Activated T-cell treated with anti-CD3 and anti-CD28 coated beads, Interleukin-2, amount 50 U/mL, for 72 hours (primary cell): ENCODE data around the gene RTP5. TPM values are rescaled to one million over a fixed set of nuclear protein-coding genes. Genes with fewer than 3 reads are reported as not detected.
"Not testable (repeated sequence)": the region's sequence is repeated elsewhere in the genome, so short reads cannot be mapped to it uniquely, and the experiment has no call there.

Experiments
- ATAC-seq, 2 donors: fragments of 150-1000 bp; cut with Tn5 transposase; replicated peaks in 1 of 2; 2 replicates each; pipeline ENCODE4 v1.10.0; 2021; ENCODE audit warnings: moderate library complexity in 2 of 2, mild to moderate bottlenecking in 1 of 2
- DNase-seq, 2 donors: peaks; one replicate each; pipeline ENCODE4 v3.0.0; 2021 to 2022; ENCODE audit warnings: mixed read lengths in 1 of 2
- H3K27ac Mint-ChIP-seq: one replicate; pipeline ENCODE4 v1.8.0; 2022; ENCODE audit warnings: mild to moderate bottlenecking, moderate library complexity, mixed read lengths
- H3K27me3 Mint-ChIP-seq: one replicate; pipeline ENCODE4 v1.8.0; 2022; ENCODE audit warnings: low read depth, mixed read lengths
- H3K36me3 Mint-ChIP-seq, 2 donors: one replicate each; pipeline ENCODE4 v1.8.0; 2022; ENCODE audit warnings: mixed read lengths in 2 of 2, mild to moderate bottlenecking in 1 of 2; ENCODE audit not compliant: insufficient read depth in 2 of 2
- H3K4me1 Mint-ChIP-seq: one replicate; pipeline ENCODE4 v1.8.0; 2022; ENCODE audit warnings: low read depth, mixed read lengths
- H3K4me3 Mint-ChIP-seq, 2 donors: one replicate each; pipeline ENCODE4 v1.8.0; 2022; ENCODE audit warnings: mild to moderate bottlenecking in 2 of 2, mixed read lengths in 2 of 2, moderate library complexity in 2 of 2
- H3K9me3 Mint-ChIP-seq, 2 donors: one replicate each; pipeline ENCODE4 v1.8.0; 2022; ENCODE audit warnings: mixed read lengths in 2 of 2
- total RNA-seq, 2 donors: library from RNA; stranded (reverse); gene quantifications; one replicate each; pipeline ENCODE4 v1.2.3, GENCODE V29; 2022

RTP5 gene
- total RNA-seq, 2 donors from 2014 or later = 0.12 to 0.56 TPM

DNA sequence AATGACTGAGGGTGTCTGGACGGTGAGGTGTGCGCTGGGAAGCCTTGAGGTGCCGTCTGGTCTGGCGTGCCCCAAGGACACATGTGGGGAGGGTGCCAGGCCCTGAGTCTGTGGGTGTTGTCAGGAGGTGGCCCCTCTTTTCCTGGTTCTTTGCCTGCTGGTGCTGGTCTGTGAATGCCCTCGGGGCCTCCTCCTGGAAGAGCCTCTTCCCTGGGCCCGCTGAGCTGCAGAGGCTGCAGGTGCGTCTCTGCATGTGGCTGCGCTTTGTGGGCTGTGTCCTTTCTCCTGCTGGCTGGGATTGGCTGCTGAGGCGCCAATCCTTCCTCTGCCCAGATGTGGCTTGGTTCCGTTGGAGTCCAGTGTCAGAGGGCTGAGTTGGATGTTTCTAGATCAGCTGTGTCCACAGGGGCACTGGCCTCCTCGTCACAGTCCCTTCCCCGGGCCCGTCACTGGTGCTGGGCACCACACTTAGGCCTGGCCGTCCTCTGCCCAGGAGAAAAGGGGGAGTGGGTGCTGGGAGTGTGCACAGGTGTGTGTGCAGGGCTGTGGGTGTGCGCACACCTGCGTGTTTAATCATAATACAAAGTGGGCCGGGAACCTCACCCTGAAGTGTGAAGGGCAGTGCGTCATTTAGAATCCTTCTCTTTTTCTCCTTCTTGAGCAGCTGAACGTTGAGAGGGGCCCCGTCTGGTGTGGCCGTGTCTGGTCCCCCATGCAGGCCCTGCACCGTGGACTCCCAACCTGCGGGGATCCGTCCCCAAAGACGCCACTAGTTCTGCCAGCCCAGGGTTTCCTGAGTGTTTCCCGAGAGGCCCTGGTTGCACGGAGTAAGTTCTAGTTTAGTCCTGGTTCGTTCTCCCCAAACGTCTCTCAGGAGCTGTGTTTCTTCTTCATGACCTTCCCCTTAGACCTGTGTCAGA lies 35.5 kb downstream of the RTP5 start:
- ATAC-seq = no peak
- Mint-ChIP-seq H3K27me3 (no peaks in the 10 kb centered on the region), H3K4me3 (no peak overlapping the region), H3K9me3 (no peaks in the 10 kb centered on the region), H3K27ac (no peak overlapping the region), H3K4me1 (peaks cover 8% of the 10 kb centered on the region), H3K36me3 (peaks cover 0 to 1% of the 10 kb centered on the region in 2 donors)
- no peak for DNase-seq

DNA sequence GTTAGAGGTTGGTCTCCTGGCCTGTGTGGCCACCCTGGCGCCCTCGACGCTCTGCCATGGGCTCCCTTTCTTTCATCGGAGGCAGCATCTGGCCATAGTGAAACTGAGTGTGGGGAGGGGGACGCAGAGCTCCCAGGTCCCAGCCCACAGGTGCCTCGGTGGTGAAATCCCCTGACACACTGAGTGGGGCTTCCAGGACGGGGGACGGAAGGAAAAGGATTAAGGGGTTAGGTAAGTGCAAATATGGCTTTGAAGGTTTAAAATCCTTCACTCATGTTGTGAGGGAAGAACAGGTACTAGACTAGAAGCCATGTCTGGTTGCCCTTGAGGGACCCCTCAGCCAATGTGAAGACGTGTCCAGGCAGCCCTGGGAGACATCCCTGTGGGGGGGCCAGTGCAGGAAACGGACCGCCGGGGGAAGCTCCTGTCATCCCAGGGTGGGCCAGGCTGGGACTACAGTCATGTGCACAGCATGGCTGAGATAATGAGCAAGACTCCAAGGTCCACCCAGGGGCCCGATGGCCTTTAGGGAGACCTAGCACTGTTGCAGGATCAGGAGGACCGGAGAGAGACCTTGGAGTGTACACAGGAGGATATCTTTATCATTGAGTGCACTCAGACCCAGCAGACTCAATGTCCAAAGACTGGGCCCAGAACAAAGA lies 36.3 kb downstream of the RTP5 start:
- Mint-ChIP-seq H3K4me1 (peaks cover 8% of the 10 kb centered on the region), H3K36me3 (peaks cover 2 to 5% of the 10 kb centered on the region in 2 donors), H3K27me3 (no peaks in the 10 kb centered on the region), H3K27ac (no peak overlapping the region), H3K4me3 (no peak overlapping the region), H3K9me3 (no peaks in the 10 kb centered on the region)
- ATAC-seq = no peak
- DNase-seq = no peak

DNA sequence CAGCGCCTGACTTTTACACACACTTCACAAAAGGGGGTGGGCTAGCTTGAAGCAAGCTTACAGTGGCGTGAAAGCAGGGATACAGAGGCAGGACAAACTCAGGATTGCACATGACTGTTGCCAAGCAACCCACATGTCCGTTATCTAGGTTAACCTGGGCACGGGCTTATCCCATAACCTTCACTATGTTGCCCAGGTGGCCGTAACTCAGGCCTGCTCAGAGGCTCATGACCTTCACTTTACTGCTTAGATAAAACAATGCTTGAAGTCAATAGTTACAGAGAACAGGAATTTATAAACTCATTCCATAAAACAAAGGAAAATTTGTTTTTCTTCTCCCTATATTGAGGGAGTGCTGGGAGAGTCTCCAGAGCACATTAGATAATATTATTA lies 36.8 kb downstream of the RTP5 start:
- not testable (repeated sequence) for ATAC-seq, H3K27ac Mint-ChIP-seq

DNA sequence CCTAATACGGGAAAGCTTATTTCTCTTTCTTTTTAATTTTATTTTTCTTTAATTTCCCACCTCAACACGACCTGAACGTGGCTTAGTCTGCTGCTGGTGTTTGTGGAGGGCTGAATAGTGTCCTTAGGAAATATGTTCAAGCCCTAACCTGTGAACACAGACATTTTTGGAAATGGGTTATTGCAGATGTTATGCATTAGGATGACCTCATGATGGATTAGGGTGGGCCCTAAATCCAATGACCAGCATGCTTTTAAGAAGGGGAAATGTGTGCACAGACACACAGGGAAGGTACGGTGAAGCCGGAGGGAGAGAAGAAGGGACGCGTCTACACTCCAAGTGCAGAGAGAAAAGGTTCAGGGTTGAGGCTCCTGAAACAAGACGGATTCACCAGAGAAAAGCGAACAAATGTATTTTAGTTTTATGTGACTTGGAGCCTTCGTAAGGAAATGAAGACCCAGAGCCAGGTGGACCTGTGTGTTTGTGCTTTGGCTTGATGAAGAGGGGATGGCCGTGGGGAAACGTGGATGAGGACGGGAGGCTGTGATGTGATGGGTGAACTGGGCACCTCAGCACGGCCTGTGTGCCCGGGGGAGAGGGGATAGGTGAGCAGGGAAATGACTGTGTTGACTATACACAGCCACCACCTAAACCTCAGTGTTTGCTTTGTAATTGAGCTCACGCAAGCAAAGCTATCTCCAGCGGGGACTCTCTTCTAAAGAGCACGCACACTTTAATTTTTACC lies 37.5 kb downstream of the RTP5 start:
- peaks cover 5 to 8% of the 10 kb centered on the region in 2 donors for H3K36me3 Mint-ChIP-seq
- DNase-seq = no peak
- H3K4me1 Mint-ChIP-seq = no peaks in the 10 kb centered on the region
- no peak for ATAC-seq
- no peak overlapping the region for H3K4me3 Mint-ChIP-seq
- no peaks in the 10 kb centered on the region for H3K9me3 Mint-ChIP-seq
- H3K27me3 Mint-ChIP-seq = no peaks in the 10 kb centered on the region
- H3K27ac Mint-ChIP-seq = no peak overlapping the region

More for the DNA sequence above, 36.8 kb downstream of the RTP5 start:
- H3K36me3 Mint-ChIP-seq, H3K4me3 Mint-ChIP-seq, H3K4me1 Mint-ChIP-seq, H3K27me3 Mint-ChIP-seq, DNase-seq, H3K9me3 Mint-ChIP-seq: not testable (repeated sequence)

DNA sequence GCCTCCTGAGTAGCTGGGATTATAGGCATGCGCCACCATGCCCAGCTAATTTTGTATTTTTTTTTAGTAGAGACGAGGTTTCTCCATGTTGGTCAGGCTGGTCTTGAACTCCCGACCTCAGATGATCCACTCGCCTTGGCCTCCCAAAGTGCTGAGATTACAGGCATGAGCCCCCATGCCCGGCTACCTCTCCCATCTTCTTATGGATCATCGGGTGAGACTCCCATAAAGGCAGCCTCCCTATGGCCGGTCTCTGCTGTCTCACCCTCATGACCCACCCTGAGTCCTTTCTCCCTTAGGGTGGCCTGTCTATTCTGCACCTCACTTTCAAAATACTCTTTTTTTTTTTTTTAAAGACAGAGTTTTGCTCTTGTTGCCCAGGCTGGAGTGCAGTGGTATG lies 38.3 kb downstream of the RTP5 start:
- not testable (repeated sequence) for H3K27me3 Mint-ChIP-seq, H3K4me1 Mint-ChIP-seq, H3K36me3 Mint-ChIP-seq, DNase-seq, H3K9me3 Mint-ChIP-seq, H3K4me3 Mint-ChIP-seq, ATAC-seq, H3K27ac Mint-ChIP-seq

DNA sequence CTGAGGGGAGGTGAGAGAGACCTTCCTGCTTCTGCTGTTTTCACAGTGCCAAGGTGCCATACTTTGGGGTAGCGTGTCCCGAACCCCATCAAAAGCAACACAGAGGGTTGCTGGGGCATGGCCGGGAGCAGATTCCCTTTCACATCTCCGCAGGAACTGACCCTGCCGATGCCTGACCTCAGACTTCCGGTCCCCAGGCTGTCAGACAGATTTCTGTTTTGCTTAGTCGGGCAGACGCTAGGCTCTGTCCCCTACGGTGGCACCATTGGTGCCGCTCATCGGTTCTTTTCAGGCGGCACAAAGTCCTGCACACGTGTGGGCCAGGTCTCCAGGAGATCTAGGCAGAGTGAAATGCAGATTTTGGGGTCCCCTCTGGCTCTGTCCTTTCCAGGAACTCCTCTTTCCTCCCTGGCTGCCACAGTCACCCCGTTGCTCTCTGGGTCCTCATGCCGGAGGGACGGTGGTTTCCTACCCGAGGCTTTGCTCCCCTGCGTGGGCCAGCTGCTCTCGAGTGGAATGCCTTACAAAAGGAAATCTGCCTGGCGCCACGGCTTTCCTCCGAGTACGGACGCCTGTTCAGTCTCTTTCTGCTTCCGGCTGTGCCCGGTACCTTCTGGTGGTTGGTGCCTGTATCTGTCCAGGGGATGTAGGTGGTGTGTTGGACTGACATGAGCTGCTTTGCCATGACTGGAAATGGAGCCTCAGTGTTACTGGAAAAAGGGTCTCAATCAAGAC lies 39.3 kb downstream of the RTP5 start:
- Mint-ChIP-seq H3K27me3 (no peaks in the 10 kb centered on the region), H3K4me3 (no peak overlapping the region), H3K4me1 (no peaks in the 10 kb centered on the region), H3K27ac (no peak overlapping the region), H3K36me3 (peaks cover 5 to 10% of the 10 kb centered on the region in 2 donors), H3K9me3 (no peaks in the 10 kb centered on the region)
- ATAC-seq = no peak
- no peak for DNase-seq

DNA sequence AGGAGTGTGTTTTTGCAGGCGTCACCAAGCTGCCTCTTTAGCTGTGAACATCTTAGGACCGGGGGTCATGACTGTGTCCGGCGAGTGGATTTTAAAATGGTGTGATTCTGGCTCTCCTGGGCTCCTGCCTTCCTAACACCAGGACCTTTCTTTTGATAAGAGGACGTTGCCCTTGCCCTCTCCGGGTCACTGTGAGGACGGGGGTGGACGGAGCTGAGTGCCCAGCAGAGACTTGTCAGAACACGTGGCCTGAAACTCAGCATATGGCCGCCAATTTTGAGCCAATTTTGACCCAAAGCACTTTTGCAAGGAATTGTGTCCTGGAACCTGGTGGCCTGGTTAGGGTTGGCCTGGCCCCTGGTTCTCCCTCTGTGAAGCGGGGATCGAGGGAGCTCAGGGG lies 40.2 kb downstream of the RTP5 start:
- DNase-seq (no peak), ATAC-seq (no peak)
- peaks cover 5 to 10% of the 10 kb centered on the region in 2 donors for H3K36me3 Mint-ChIP-seq
- no peak overlapping the region for H3K4me3 Mint-ChIP-seq
- H3K27me3 Mint-ChIP-seq = no peaks in the 10 kb centered on the region
- no peaks in the 10 kb centered on the region for H3K4me1 Mint-ChIP-seq
- H3K27ac Mint-ChIP-seq = no peak overlapping the region
- no peaks in the 10 kb centered on the region for H3K9me3 Mint-ChIP-seq

DNA sequence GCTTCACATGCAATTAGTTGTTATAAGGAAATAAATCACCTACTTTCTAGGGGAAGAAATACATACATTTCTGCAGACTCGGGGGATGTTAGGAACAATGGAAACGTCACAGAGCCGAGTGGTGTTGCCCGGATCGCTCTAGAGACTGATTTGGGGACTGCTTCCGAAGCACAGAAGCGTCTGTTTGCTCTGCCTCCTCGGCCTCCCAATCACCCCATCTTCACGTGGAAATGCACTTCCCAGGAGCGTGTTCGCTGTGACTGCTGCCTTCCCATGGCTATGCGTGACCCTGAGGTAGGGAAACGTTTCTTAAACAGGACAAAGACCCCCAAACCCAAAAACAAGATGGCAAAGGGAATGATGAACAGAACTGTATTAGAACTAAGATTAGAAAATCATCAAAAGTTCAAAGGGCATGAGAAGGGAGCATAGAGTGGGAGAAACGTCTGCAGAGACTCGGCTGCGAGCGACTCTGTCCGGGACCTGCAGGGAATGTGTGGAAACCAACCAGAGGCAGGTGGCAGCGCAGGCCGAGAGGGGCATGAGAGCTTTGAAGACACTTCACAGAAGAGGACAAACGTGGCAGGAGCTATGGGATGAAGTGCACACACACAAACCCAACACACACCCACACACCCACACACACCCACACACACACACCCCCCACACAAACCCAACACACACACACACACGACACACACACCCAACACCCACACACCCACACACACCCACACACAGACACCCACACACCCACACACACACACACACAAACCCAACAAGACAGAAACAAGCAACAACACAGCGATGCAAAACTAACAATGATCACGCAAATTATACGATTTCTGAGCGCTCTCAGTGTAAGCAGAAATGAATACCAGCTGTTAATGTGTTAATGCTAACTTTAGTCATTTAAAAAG lies 41.3 kb downstream of the RTP5 start:
- peaks cover 5 to 10% of the 10 kb centered on the region in 2 donors for H3K36me3 Mint-ChIP-seq
- no peak overlapping the region for H3K4me3 Mint-ChIP-seq
- no peaks in the 10 kb centered on the region for H3K9me3 Mint-ChIP-seq
- H3K27me3 Mint-ChIP-seq = no peaks in the 10 kb centered on the region
- no peak overlapping the region for H3K27ac Mint-ChIP-seq
- H3K4me1 Mint-ChIP-seq = no peaks in the 10 kb centered on the region
- DNase-seq (no peak), ATAC-seq (no peak)

DNA sequence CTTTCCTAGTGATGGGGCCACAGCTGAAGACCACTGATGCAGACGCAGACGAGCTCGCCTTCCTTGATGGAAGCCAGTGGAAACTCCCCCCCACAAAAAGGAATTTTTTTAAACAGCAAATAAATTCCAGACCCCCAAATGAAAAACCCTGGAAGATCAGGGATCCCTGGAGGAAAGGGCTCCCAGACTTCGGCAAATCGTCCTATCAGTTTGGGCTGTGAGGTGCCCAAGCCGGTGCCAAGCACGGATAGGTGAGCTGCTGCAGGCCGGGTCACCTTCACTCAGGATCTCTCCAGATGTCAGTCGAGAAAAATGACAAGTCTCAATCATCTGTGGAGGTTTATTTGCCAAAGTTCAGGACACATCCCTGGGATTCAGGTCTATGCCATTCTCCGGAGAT lies 42.0 kb downstream of the RTP5 start:
- H3K4me3 Mint-ChIP-seq = no peak overlapping the region
- no peaks in the 10 kb centered on the region for H3K27me3 Mint-ChIP-seq
- ATAC-seq = no peak
- no peaks in the 10 kb centered on the region for H3K9me3 Mint-ChIP-seq
- no peak overlapping the region for H3K27ac Mint-ChIP-seq
- H3K36me3 Mint-ChIP-seq = peaks cover 5 to 10% of the 10 kb centered on the region in 2 donors
- H3K4me1 Mint-ChIP-seq = no peaks in the 10 kb centered on the region
- no peak for DNase-seq

DNA sequence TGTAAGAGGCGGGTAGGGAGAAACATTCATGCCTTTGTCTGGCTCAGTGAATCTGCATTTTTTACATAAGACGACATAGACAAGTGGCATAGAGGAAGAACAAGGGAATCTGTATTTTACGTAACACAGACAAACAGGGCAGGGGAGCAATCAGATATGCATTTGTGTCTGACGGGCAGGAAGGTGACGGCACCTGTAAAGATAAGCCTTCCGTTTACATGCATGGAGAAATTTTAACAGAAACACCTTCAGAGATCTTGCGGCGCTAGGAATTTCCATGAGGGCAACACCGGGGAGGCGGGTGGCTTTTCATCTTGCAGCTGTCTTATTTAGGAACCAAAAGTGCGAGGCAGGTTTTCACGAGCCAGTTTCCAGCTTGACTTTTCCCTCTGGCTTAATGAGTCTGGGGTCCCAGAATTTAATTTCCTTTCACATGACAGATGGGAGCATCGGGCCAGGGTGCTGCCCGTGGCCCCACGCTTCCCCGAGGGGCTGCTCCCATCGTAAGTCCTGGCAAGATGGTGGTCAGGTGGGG lies 42.6 kb downstream of the RTP5 start:
- no peaks in the 10 kb centered on the region for H3K27me3 Mint-ChIP-seq
- H3K36me3 Mint-ChIP-seq = peaks cover 5 to 10% of the 10 kb centered on the region in 2 donors
- H3K4me3 Mint-ChIP-seq = no peak overlapping the region
- no peaks in the 10 kb centered on the region for H3K4me1 Mint-ChIP-seq
- no peak overlapping the region for H3K27ac Mint-ChIP-seq
- no peaks in the 10 kb centered on the region for H3K9me3 Mint-ChIP-seq
- no peak for ATAC-seq
- no peak for DNase-seq

DNA sequence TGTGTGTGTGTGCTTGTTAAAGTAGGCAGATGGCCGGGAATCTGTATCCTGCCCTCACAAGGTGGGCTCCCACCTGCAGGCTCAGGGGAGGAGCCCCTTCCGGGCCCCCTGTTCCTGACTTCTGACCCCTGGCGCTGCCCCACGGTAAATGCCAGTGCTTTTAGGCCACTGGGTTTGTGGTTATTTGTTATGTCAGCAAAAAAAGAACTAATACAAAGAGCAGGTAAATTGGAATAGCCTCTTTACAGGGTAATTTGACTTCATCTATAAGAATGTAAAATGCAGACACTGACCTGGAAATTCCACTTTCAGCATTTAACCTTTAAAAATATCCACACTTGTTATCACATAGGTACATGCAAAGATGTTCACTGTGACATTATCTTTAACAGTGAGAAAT lies 44.2 kb downstream of the RTP5 start:
- Mint-ChIP-seq H3K4me3 (no peak overlapping the region), H3K9me3 (peaks cover 0 to 1% of the 10 kb centered on the region in 2 donors), H3K4me1 (no peaks in the 10 kb centered on the region), H3K36me3 (peaks cover 6 to 9% of the 10 kb centered on the region in 2 donors), H3K27me3 (no peaks in the 10 kb centered on the region), H3K27ac (no peak overlapping the region)
- no peak for ATAC-seq
- no peak for DNase-seq

DNA sequence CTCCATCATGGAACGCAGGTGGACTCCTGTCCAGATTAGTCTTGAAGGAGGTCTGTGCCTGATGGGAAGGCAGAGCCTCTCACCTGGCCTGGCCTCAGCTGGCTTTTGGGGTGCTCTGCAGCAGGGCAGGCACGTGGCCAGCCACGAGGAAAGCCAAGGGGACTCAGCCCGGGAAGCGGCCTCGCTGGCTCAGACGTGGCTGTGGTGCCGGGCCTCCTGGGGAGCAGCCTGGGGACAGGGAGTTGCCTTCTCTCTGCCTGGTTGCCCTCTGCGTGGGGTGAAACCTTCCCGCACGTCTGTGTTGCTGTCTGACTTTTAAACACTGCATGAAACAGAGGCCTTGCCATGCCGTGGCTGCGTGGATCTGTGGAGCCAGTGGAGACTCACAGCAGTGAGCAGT lies 45.0 kb downstream of the RTP5 start:
- H3K36me3 Mint-ChIP-seq = peaks cover 6 to 9% of the 10 kb centered on the region in 2 donors
- ATAC-seq (no peak), DNase-seq (no peak)
- H3K9me3 Mint-ChIP-seq = peaks cover 0 to 1% of the 10 kb centered on the region in 2 donors
- no peak overlapping the region for H3K27ac Mint-ChIP-seq
- H3K4me1 Mint-ChIP-seq = no peaks in the 10 kb centered on the region
- H3K4me3 Mint-ChIP-seq = no peak overlapping the region
- no peaks in the 10 kb centered on the region for H3K27me3 Mint-ChIP-seq
